HCT116 (cell line): ENCODE data around the gene TENM3. TPM values are rescaled to one million over a fixed set of nuclear protein-coding genes. Genes with fewer than 3 reads are reported as not detected.

Source experiments
- ATAC-seq: fragments of 200-7000 bp; cut with Tn5 transposase; 2 replicates; pipeline ENCODE4 v1.9.1; 2020; ENCODE audit warnings: mild to moderate bottlenecking, moderate library complexity
- BruUV-seq: library from RNA; stranded (reverse); fragments of 400-500 nt; replicated peaks from 2 replicates; lab custom pipeline; 2021; lab: Mats Ljungman, UMichigan
- CTCF ChIA-PET: fragments of 300-600 bp; sonication (Branson Sonifier 250); formaldehyde crosslinking; loops from one replicate; lab custom pipeline; 2021; ENCODE audit warnings: antibody characterized with exemption; lab: Charles Lee
- POLR2A ChIA-PET: fragments of 300-600, 350-600 bp; sonication (Branson Sonifier 250); formaldehyde crosslinking; loops from one replicate; lab custom pipeline; 2021; ENCODE audit warnings: antibody characterized with exemption; lab: Charles Lee
- RAD21 ChIA-PET, 2 experiments: fragments of 300-600 bp; sonication (Branson Sonifier 250); formaldehyde crosslinking; loops; one replicate each; lab custom pipeline; 2023; ENCODE audit warnings: low total read pairs in 2 of 2; ENCODE audit not compliant: uncharacterized antibody in 2 of 2, unreplicated experiment in 2 of 2, low non-redundant PET in 1 of 2; lab: Charles Lee
- DNase-seq: peaks from one replicate; pipeline ENCODE4 v3.0.0-alpha.2; 2010; ENCODE audit warnings: low read depth, low spot score
- H2AFZ ChIP-seq: fragments of 200-600 bp; shearing (Covaris generic), sonication (generic); 2 replicates; pipeline ENCODE4 v1.6.1; 2017; ENCODE audit warnings: low read depth, mixed run types, mixed read lengths, antibody characterized with exemption, low read length; ENCODE audit not compliant: poor library complexity, severe bottlenecking
- H3K27ac ChIP-seq: 2 replicates; pipeline ENCODE4 v1.5.1; 2012; ENCODE audit warnings: low read depth, low read length
- H3K27me3 ChIP-seq: fragments of 200-600 bp; sonication (generic); 2 replicates; pipeline ENCODE4 v1.6.1; 2016; ENCODE audit warnings: mixed run types, low read length, mixed read lengths; ENCODE audit not compliant: insufficient read depth
- H3K36me3 ChIP-seq, 2 experiments: fragments of 200-500 bp in 1 of 2; fragments of 200-600 bp in 1 of 2; sonication (Bioruptor generic) in 1 of 2; sonication (generic) in 1 of 2; 2 replicates each; pipeline versions ENCODE4 v1.5.1 to v1.6.1; 2014 to 2016; ENCODE audit warnings: low read length in 2 of 2, inconsistent platforms in 1 of 2, mixed read lengths in 1 of 2, mixed run types in 1 of 2; ENCODE audit not compliant: insufficient read depth in 2 of 2, control insufficient read depth in 1 of 2
- H3K4me1 ChIP-seq, 2 experiments: fragments of 200-600 bp in 1 of 2; sonication (generic) in 1 of 2; 2 replicates each; pipeline versions ENCODE4 v1.5.1 to v1.6.1; 2012 to 2017; ENCODE audit warnings: low read length in 2 of 2, inconsistent platforms in 1 of 2, mild to moderate bottlenecking in 1 of 2, mixed read lengths in 1 of 2, mixed run types in 1 of 2, moderate library complexity in 1 of 2; ENCODE audit not compliant: insufficient read depth in 2 of 2, control insufficient read depth in 1 of 2
- H3K4me2 ChIP-seq: fragments of 200-600 bp; sonication (generic); 2 replicates; pipeline ENCODE4 v1.6.1; 2017; ENCODE audit warnings: mixed run types, low read length, mixed read lengths
- H3K4me3 ChIP-seq, 2 experiments: fragments of 200-600 bp in 1 of 2; sonication (generic) in 1 of 2; replicated peaks in 1 of 2; 2 replicates each; pipeline ENCODE4 v1.5.1; 2011 to 2016; ENCODE audit warnings: low read length in 2 of 2, control low read depth in 1 of 2, low read depth in 1 of 2, mild to moderate bottlenecking in 1 of 2, mixed read lengths in 1 of 2, mixed run types in 1 of 2
- H3K79me2 ChIP-seq: fragments of 200-600 bp; sonication (generic); 2 replicates; pipeline ENCODE4 v1.6.1; 2017; ENCODE audit warnings: mild to moderate bottlenecking, mixed run types, low read length, moderate library complexity, mixed read lengths; ENCODE audit not compliant: insufficient read depth
- H3K9ac ChIP-seq: fragments of 200-600 bp; sonication (generic); 2 replicates; pipeline ENCODE4 v1.6.1; 2016; ENCODE audit warnings: low read length, mixed read lengths
- H3K9me2 ChIP-seq: fragments of 200-600 bp; sonication (generic), shearing (Covaris generic); 2 replicates; pipeline ENCODE4 v1.6.1; 2017; ENCODE audit warnings: mixed run types, mild to moderate bottlenecking, moderate library complexity; ENCODE audit not compliant: insufficient read depth
- H3K9me3 ChIP-seq, 2 experiments: fragments of 200-500 bp in 1 of 2; fragments of 200-600 bp in 1 of 2; sonication (Bioruptor generic) in 1 of 2; sonication (generic) in 1 of 2; 2 replicates each; pipeline ENCODE4 v1.6.1; 2014 to 2017; ENCODE audit warnings: low read length in 2 of 2, mixed read lengths in 2 of 2, inconsistent platforms in 1 of 2, low read depth in 1 of 2, mild to moderate bottlenecking in 1 of 2, mixed run types in 1 of 2, moderate library complexity in 1 of 2; ENCODE audit not compliant: control insufficient read depth in 1 of 2, insufficient read depth in 1 of 2
- H4K20me1 ChIP-seq: fragments of 200-600 bp; sonication (generic), shearing (Covaris generic); 2 replicates; pipeline ENCODE4 v1.6.1; 2017; ENCODE audit warnings: mixed run types, mild to moderate bottlenecking, moderate library complexity; ENCODE audit not compliant: insufficient read depth
- ATF3 ChIP-seq: IDR thresholded peaks from 2 replicates; pipeline ENCODE4 v1.6.1; 2012
- CEBPB ChIP-seq: IDR thresholded peaks from 2 replicates; pipeline ENCODE4 v1.6.1; 2012; ENCODE audit warnings: low read depth
- ELF1 ChIP-seq: IDR thresholded peaks from 2 replicates; pipeline ENCODE4 v1.6.1; 2012; ENCODE audit warnings: low read depth, borderline replicate concordance
- EZH2 ChIP-seq: fragments of 200-600 bp; sonication (generic); IDR thresholded peaks from 2 replicates; pipeline ENCODE4 v1.6.1; 2017; ENCODE audit warnings: antibody characterized with exemption, mixed run types
- EZH2phosphoT487 ChIP-seq: fragments of 200-600 bp; IDR thresholded peaks from 2 replicates; pipeline ENCODE4 v1.6.1; 2018; ENCODE audit warnings: antibody characterized with exemption, borderline replicate concordance
- FOSL1 ChIP-seq: IDR thresholded peaks from 2 replicates; pipeline ENCODE4 v1.6.1; 2012; ENCODE audit warnings: low read depth
- POLR2AphosphoS5 ChIP-seq: IDR thresholded peaks from 2 replicates; pipeline ENCODE4 v1.6.1; 2011; ENCODE audit warnings: mild to moderate bottlenecking, low read depth, low read length, moderate library complexity
- RAD21 ChIP-seq: IDR thresholded peaks from 2 replicates; pipeline ENCODE4 v1.6.1; 2012; ENCODE audit warnings: low read depth, mild to moderate bottlenecking
- REST ChIP-seq: IDR thresholded peaks from 2 replicates; pipeline ENCODE4 v1.6.1; 2012; ENCODE audit warnings: low read depth
- SIN3A ChIP-seq: IDR thresholded peaks from 2 replicates; pipeline ENCODE4 v1.6.1; 2012; ENCODE audit warnings: low read depth
- SP1 ChIP-seq: IDR thresholded peaks from 2 replicates; pipeline ENCODE4 v1.6.1; 2012; ENCODE audit warnings: low read depth
- SRF ChIP-seq: IDR thresholded peaks from 2 replicates; pipeline ENCODE4 v1.6.1; 2012; ENCODE audit warnings: low read depth
- TCF7L2 ChIP-seq: IDR thresholded peaks from 2 replicates; pipeline ENCODE4 v1.7.0; 2011; ENCODE audit warnings: borderline replicate concordance, inconsistent platforms; ENCODE audit not compliant: insufficient read depth, insufficient read length; ENCODE audit errors: extremely low read depth
- YY1 ChIP-seq: IDR thresholded peaks from 2 replicates; pipeline ENCODE4 v1.6.1; 2011; ENCODE audit warnings: low read length, low read depth, moderate library complexity, mild to moderate bottlenecking; ENCODE audit not compliant: insufficient replicate concordance; ENCODE audit errors: extremely low read depth
- ZFX ChIP-seq: fragments of 450-650 bp; IDR thresholded peaks from 2 replicates; pipeline ENCODE4 v1.6.1; 2017
- ZNF274 ChIP-seq: fragments of 200-500 bp; sonication (Bioruptor generic); IDR thresholded peaks from 2 replicates; pipeline ENCODE4 v1.6.1; 2014; ENCODE audit warnings: mild to moderate bottlenecking, low read depth, low read length, inconsistent platforms
- intact Hi-C: fragments of 100-400 bp; cut with micrococcal nuclease; formaldehyde crosslinking; loops from 2 replicates; pipeline ENCODE4 v1.10.0; 2022
- total RNA-seq: library from RNA; stranded (reverse); gene quantifications from one replicate; pipeline ENCODE4 v1.2.1, GENCODE V29; 2021; ENCODE audit not compliant: unreplicated experiment
- TF ChIP-seq, protein P1 (sequence below): IDR thresholded peaks from 2 replicates; pipeline ENCODE4 v1.6.1; 2012

TENM3 gene
- total RNA-seq, 1 experiment from 2014 or later, result 0.54 TPM

DNA sequence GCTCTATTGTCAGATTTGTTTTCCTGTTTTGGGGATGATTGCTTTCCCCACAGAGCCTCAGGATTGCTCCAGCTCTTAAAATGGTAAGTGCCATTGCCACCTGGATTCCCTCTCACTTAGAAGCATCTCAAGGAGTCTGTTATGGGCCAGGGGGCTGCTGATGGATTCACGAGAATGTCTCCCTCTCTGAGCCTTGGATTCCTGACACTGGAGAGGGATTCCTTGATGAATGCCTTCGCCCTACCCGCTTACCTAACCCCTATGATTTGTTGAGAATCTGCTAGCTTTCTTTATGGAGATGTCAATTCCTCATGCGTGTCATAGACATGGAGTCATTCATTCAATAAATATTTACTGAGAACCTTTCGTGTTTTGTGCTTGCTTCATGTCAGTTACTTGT is 36.9 kb upstream of the TENM3 start (continued):
- TF ChIP-seq ATF3 (no peak), EZH2 (no peak), CEBPB (no peak), ZFX (no peak), YY1 (no peak), ZNF274 (no peak), SP1 (no peak), ELF1 (no peak)

GRCh38 chr4:182206916-182207315 is 36.3 kb upstream of the TENM3 start:
- H3K4me2 ChIP-seq, result no peak overlapping the region
- no peaks in the 10 kb centered on the region for H4K20me1 ChIP-seq
- H3K4me1 ChIP-seq, result no peaks in the 10 kb centered on the region
- H2AFZ ChIP-seq, result no peak overlapping the region
- no peak for DNase-seq
- H3K4me3 ChIP-seq, result no peak overlapping the region
- intact Hi-C loops, result no loop called here
- H3K27me3 ChIP-seq, result peaks cover 34% of the 10 kb centered on the region
- H3K9ac ChIP-seq, result no peak overlapping the region
- TF ChIP-seq ZFX, result no peak
- TF ChIP-seq ATF3, result no peak
- TF ChIP-seq SRF, result no peak
- no peak for TF ChIP-seq REST
- no peak for TF ChIP-seq EZH2phosphoT487
- no peak for TF ChIP-seq FOSL1
- no peak for TF ChIP-seq TCF7L2
- TF ChIP-seq ZNF274, result no peak
- TF ChIP-seq ELF1, result no peak
- TF ChIP-seq RAD21, result no peak
- TF ChIP-seq POLR2AphosphoS5, result no peak
- TF ChIP-seq SIN3A, result no peak
- no peak for TF ChIP-seq EZH2
- no peak for TF ChIP-seq SP1
- TF ChIP-seq, protein P1, sequence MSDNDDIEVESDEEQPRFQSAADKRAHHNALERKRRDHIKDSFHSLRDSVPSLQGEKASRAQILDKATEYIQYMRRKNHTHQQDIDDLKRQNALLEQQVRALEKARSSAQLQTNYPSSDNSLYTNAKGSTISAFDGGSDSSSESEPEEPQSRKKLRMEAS, result no peak
- ChIA-PET POLR2A (no interaction called here), RAD21 (no interaction called here), CTCF (no interaction called here)
- H3K79me2 ChIP-seq, result no peaks in the 10 kb centered on the region
- H3K9me2 ChIP-seq, result no peaks in the 10 kb centered on the region
- no peak overlapping the region for H3K27ac ChIP-seq
- no peaks in the 10 kb centered on the region for H3K9me3 ChIP-seq
- ATAC-seq, result no peak
- no TSS peak for BruUV-seq
- no peaks in the 10 kb centered on the region for H3K36me3 ChIP-seq
